H1 (cell line): Measurements from ENCODE around the gene ANXA4. TPM values are rescaled to one million over a fixed set of nuclear protein-coding genes. Genes with fewer than 3 reads are reported as not detected.

Experiments
- CTCF ChIA-PET: fragments of 300-600 bp; sonication (Branson Sonifier 250); formaldehyde crosslinking; loops from one replicate; lab custom pipeline; 2021; ENCODE audit not compliant: partially characterized antibody; lab: Charles Lee
- POLR2A ChIA-PET: fragments of 300-600 bp; sonication (Branson Sonifier 250); formaldehyde crosslinking; loops from one replicate; lab custom pipeline; 2021; ENCODE audit warnings: inconsistent platforms; ENCODE audit not compliant: partially characterized antibody; lab: Charles Lee
- DNase-seq, 2 experiments: peaks; one replicate each; pipeline versions ENCODE4 v3.0.0 to v3.0.0-alpha.2; 2010 to 2022; ENCODE audit warnings: low spot score in 2 of 2, low read depth in 1 of 2, mixed read lengths in 1 of 2
- FAIRE-seq: peaks from 2 replicates; lab custom pipeline; 2011; peaks lifted over from hg19 to GRCh38; lab: Jason Lieb, UNC
- H2AFZ ChIP-seq: 2 replicates; pipeline ENCODE4 v1.8.1; 2012; ENCODE audit warnings: low read length, inconsistent platforms
- H2AK5ac ChIP-seq: 2 replicates; pipeline ENCODE4 v1.6.1; 2013; ENCODE audit warnings: low read depth, low read length
- H2BK120ac ChIP-seq: replicated peaks from 2 replicates; pipeline ENCODE3; 2013; ENCODE audit warnings: low read depth, low read length, inconsistent platforms
- H2BK12ac ChIP-seq: 2 replicates; pipeline ENCODE4 v1.6.1; 2013; ENCODE audit warnings: low read depth, low read length
- H2BK15ac ChIP-seq: 2 replicates; pipeline ENCODE4 v1.6.1; 2013; ENCODE audit warnings: low read length
- H2BK20ac ChIP-seq: 2 replicates; pipeline ENCODE4 v1.6.1; 2013; ENCODE audit warnings: low read length
- H2BK5ac ChIP-seq: 2 replicates; pipeline ENCODE4 v1.6.1; 2013; ENCODE audit warnings: low read depth, low read length
- H3K14ac ChIP-seq: 2 replicates; pipeline ENCODE4 v1.6.1; 2013; ENCODE audit warnings: inconsistent platforms; ENCODE audit not compliant: insufficient read length
- H3K18ac ChIP-seq: 2 replicates; pipeline ENCODE4 v1.6.1; 2013; ENCODE audit warnings: low read length; ENCODE audit errors: extremely low read depth
- H3K23ac ChIP-seq: 2 replicates; pipeline ENCODE4 v1.6.1; 2013; ENCODE audit warnings: inconsistent platforms; ENCODE audit not compliant: insufficient read length
- H3K23me2 ChIP-seq: 2 replicates; pipeline ENCODE4 v1.6.1; 2013; ENCODE audit warnings: low read depth, low read length
- H3K27ac ChIP-seq: 2 replicates; pipeline ENCODE4 v1.6.1; 2011; ENCODE audit warnings: low read depth, low read length, inconsistent platforms
- H3K27me3 ChIP-seq, 4 experiments: replicated peaks in 1 of 4; 1 replicate in 1 of 4; 2 replicates in 3 of 4; pipeline versions ENCODE4 v1.6.1 to v1.8.1; 2011 to 2013; ENCODE audit warnings: low read length in 3 of 4, mild to moderate bottlenecking in 3 of 4, inconsistent platforms in 2 of 4, mixed read lengths in 2 of 4, moderate library complexity in 1 of 4; ENCODE audit not compliant: control insufficient read depth in 3 of 4, insufficient read depth in 3 of 4; ENCODE audit errors: extremely low read depth in 1 of 4
- H3K36me3 ChIP-seq, 4 experiments: 2 replicates each; pipeline versions ENCODE4 v1.6.1 to v1.8.1; 2011 to 2013; ENCODE audit warnings: mild to moderate bottlenecking in 4 of 4, low read length in 3 of 4, moderate library complexity in 2 of 4, control low read depth in 1 of 4, inconsistent platforms in 1 of 4; ENCODE audit not compliant: insufficient read depth in 4 of 4, control insufficient read depth in 2 of 4
- H3K4ac ChIP-seq: replicated peaks from 2 replicates; pipeline ENCODE3; 2013; ENCODE audit warnings: low read length, low read depth, mixed read lengths, inconsistent platforms; ENCODE audit not compliant: insufficient read length
- H3K4me1 ChIP-seq, 4 experiments: replicated peaks in 1 of 4; 1 replicate in 1 of 4; 2 replicates in 3 of 4; pipeline versions ENCODE4 v1.6.1 to v1.8.1; 2011 to 2013; ENCODE audit warnings: low read length in 3 of 4, inconsistent platforms in 2 of 4, mixed read lengths in 1 of 4; ENCODE audit not compliant: insufficient read depth in 4 of 4, control insufficient read depth in 3 of 4
- H3K4me2 ChIP-seq, 2 experiments: 2 replicates each; pipeline versions ENCODE4 v1.6.1 to v1.8.1; 2011 to 2013; ENCODE audit warnings: low read depth in 2 of 2, low read length in 2 of 2, control low read depth in 1 of 2, inconsistent platforms in 1 of 2, mild to moderate bottlenecking in 1 of 2; ENCODE audit not compliant: insufficient read depth in 1 of 2
- H3K4me3 ChIP-seq, 4 experiments: fragments of 200-600, 300-600 bp in 1 of 4; sonication (generic), shearing (Covaris generic), sonication (Bioruptor Twin) in 1 of 4; 2 replicates each; pipeline versions ENCODE4 v1.5.1 to v1.8.1; 2011 to 2016; ENCODE audit warnings: low read length in 4 of 4, low read depth in 3 of 4, control low read depth in 2 of 4, inconsistent platforms in 2 of 4, mild to moderate bottlenecking in 2 of 4, mixed read lengths in 1 of 4, moderate library complexity in 1 of 4; ENCODE audit not compliant: insufficient read depth in 2 of 4; ENCODE audit errors: extremely low read depth in 1 of 4
- H3K56ac ChIP-seq: replicated peaks from 2 replicates; pipeline ENCODE3; 2013; ENCODE audit warnings: low read depth, mild to moderate bottlenecking, mixed read lengths, low read length, inconsistent platforms; ENCODE audit not compliant: insufficient read length
- H3K79me1 ChIP-seq: 2 replicates; pipeline ENCODE4 v1.6.1; 2013; ENCODE audit warnings: low read depth, low read length, control low read depth
- H3K79me2 ChIP-seq, 2 experiments: 2 replicates each; pipeline versions ENCODE4 v1.6.1 to v1.8.1; 2012 to 2013; ENCODE audit warnings: low read length in 2 of 2, mild to moderate bottlenecking in 2 of 2, inconsistent platforms in 1 of 2; ENCODE audit not compliant: insufficient read depth in 2 of 2, control insufficient read depth in 1 of 2
- H3K9ac ChIP-seq, 4 experiments: replicated peaks in 1 of 4; 1 replicate in 1 of 4; 2 replicates in 3 of 4; pipeline versions ENCODE4 v1.6.1 to v1.8.1; 2011 to 2013; ENCODE audit warnings: low read depth in 3 of 4, low read length in 3 of 4, control low read depth in 2 of 4, mild to moderate bottlenecking in 2 of 4, moderate library complexity in 2 of 4, inconsistent platforms in 1 of 4; ENCODE audit errors: extremely low read depth in 1 of 4
- H3K9me3 ChIP-seq, 2 experiments: 2 replicates each; pipeline versions ENCODE4 v1.6.1 to v1.8.1; 2012 to 2013; ENCODE audit warnings: mild to moderate bottlenecking in 2 of 2, moderate library complexity in 2 of 2, control low read depth in 1 of 2, inconsistent platforms in 1 of 2, low read depth in 1 of 2, low read length in 1 of 2, mixed read lengths in 1 of 2; ENCODE audit not compliant: insufficient read depth in 2 of 2
- H4K20me1 ChIP-seq, 2 experiments: replicated peaks in 1 of 2; 2 replicates each; pipeline versions ENCODE3 to v1.8.1; 2011 to 2013; ENCODE audit warnings: inconsistent platforms in 2 of 2, low read length in 2 of 2, mild to moderate bottlenecking in 1 of 2; ENCODE audit not compliant: insufficient read depth in 2 of 2, control insufficient read depth in 1 of 2
- H4K5ac ChIP-seq: 2 replicates; pipeline ENCODE4 v1.6.1; 2013; ENCODE audit warnings: low read length, low read depth, mixed read lengths, inconsistent platforms; ENCODE audit not compliant: insufficient read length
- H4K8ac ChIP-seq: 2 replicates; pipeline ENCODE4 v1.8.0; 2013; ENCODE audit warnings: mild to moderate bottlenecking, moderate library complexity, low read length, inconsistent platforms; ENCODE audit not compliant: insufficient read depth; ENCODE audit errors: extremely low read depth
- H4K91ac ChIP-seq: replicated peaks from 2 replicates; pipeline ENCODE3; 2013; ENCODE audit warnings: low read length, mixed read lengths, inconsistent platforms; ENCODE audit not compliant: insufficient read length
- BCL11A ChIP-seq, 2 experiments: IDR thresholded peaks; one replicate each; pipeline ENCODE4 v1.6.1; 2011; ENCODE audit warnings: low read depth in 2 of 2, low read length in 2 of 2, mild to moderate bottlenecking in 2 of 2
- CHD1 ChIP-seq: IDR thresholded peaks from 2 replicates; pipeline ENCODE4 v1.6.1; 2012; ENCODE audit warnings: low read depth, low read length, improper control_type of control experiment
- EGR1 ChIP-seq: IDR thresholded peaks from 2 replicates; pipeline ENCODE4 v1.6.1; 2011; ENCODE audit warnings: low read depth, low read length, borderline replicate concordance
- GABPA ChIP-seq: IDR thresholded peaks from 2 replicates; pipeline ENCODE4 v1.6.1; 2011; ENCODE audit warnings: mild to moderate bottlenecking, low read length, moderate library complexity, borderline replicate concordance; ENCODE audit not compliant: insufficient read depth
- RBBP5 ChIP-seq: IDR thresholded peaks from 2 replicates; pipeline ENCODE4 v1.7.1; 2012; ENCODE audit warnings: low read depth, mild to moderate bottlenecking, inconsistent platforms, low read length, moderate library complexity, borderline replicate concordance
- RNF2 ChIP-seq: fragments of 200-900, 300-1000 bp; sonication (generic); IDR thresholded peaks from 2 replicates; pipeline ENCODE4 v1.7.1; 2016; ENCODE audit warnings: borderline replicate concordance, low read depth, mild to moderate bottlenecking, antibody characterized with exemption, low read length; ENCODE audit not compliant: poor library complexity, severe bottlenecking; ENCODE audit errors: missing control alignments
- SIRT6 ChIP-seq: IDR thresholded peaks from one replicate; pipeline ENCODE4 v1.7.1; 2012; ENCODE audit warnings: low read length, inconsistent platforms
- SP1 ChIP-seq: IDR thresholded peaks from 2 replicates; pipeline ENCODE4 v1.6.1; 2011; ENCODE audit warnings: low read depth, low read length
- TCF12 ChIP-seq: IDR thresholded peaks from 2 replicates; pipeline ENCODE4 v1.6.1; 2011; ENCODE audit warnings: low read depth, mild to moderate bottlenecking, low read length
- WGBS, 2 experiments: shearing (Covaris generic) in 1 of 2; methylation state at CpG; one replicate each; pipeline versions ENCODE4 v1.1.6 to v1.1.7; 2013 to 2015; ENCODE audit warnings: low lambda C conversion rate in 2 of 2, mixed read lengths in 2 of 2, inconsistent platforms in 1 of 2, low coverage in 1 of 2, missing lambda C conversion rate in 1 of 2; ENCODE audit not compliant: insufficient replicate concordance in 2 of 2, insufficient coverage in 1 of 2, insufficient read length in 1 of 2; ENCODE audit errors: extremely low coverage in 1 of 2, missing lambda C conversion rate in 1 of 2; 5-methylcytosine and 5-hydroxymethylcytosine counted together
- polyA plus RNA-seq, 7 experiments: library from polyadenylated mRNA; depleted of rRNA in 3 of 7; stranded (reverse) in 5 of 7; unstranded in 2 of 7; fragments of >200 nt in 5 of 7; fragments of 200-250 nt in 2 of 7; gene quantifications; 1 replicate in 5 of 7; 2 replicates in 1 of 7; 4 replicates in 1 of 7; pipeline versions ENCODE4 v1.2.1 to v1.2.3, GENCODE V29; 2011 to 2013; ENCODE audit warnings: missing spikeins in 2 of 7, mixed read lengths in 2 of 7
- total RNA-seq: library from RNA; stranded (reverse); fragmentation: NEBNext Ultra II Directional; extraction: Animal tissue kit (Norgen Biotek cat#: 25700); gene quantifications from 2 replicates; pipeline ENCODE4 v1.2.1, GENCODE V29; 2021

The ANXA4 gene
- total and polyA plus RNA-seq, 2 of the 8 experiments (the other 6 are each of a cell fraction or from before 2014, with no cell fraction given): 9.4 to 17.6 TPM

GRCh38 chr2:69836316-69836715 lies 94.4 kb downstream of the ANXA4 start:
- H3K27me3 ChIP-seq: no peaks in the 10 kb centered on the region
- POLR2A ChIA-PET: interaction anchor here (0.8 to 1.0 kb wide), 2 partner anchors 9 kb away, joined by 3 read pairs; no protein-coding TSS in a partner anchor
- H2BK120ac ChIP-seq: no peak overlapping the region
- no peak overlapping the region for H3K23ac ChIP-seq
- no peak overlapping the region for H2BK5ac ChIP-seq
- H3K23me2 ChIP-seq: no peaks in the 10 kb centered on the region
- H2BK15ac ChIP-seq: no peak overlapping the region
- peaks cover 2 to 59% of the 10 kb centered on the region in 2 experiments; a peak in 3 of 4 replicates for H3K79me2 ChIP-seq
- H3K79me1 ChIP-seq: peaks cover 5% of the 10 kb centered on the region; the same call in 1 of the 2 replicates
- H3K36me3 ChIP-seq: peaks cover 0 to 29% (median 10%) of the 10 kb centered on the region in 4 experiments; a peak in 6 of 8 replicates
- H3K9me3 ChIP-seq: no peaks in the 10 kb centered on the region
- H4K8ac ChIP-seq: no peak overlapping the region
- no peak overlapping the region for H2AK5ac ChIP-seq
- H3K18ac ChIP-seq: no peak overlapping the region
- WGBS, 2 experiments: 85% methylated on average over 5 of the region's 5 CpGs; no CpG with 5 or more reads in 1 of the 2 experiments
- H4K5ac ChIP-seq: no peak overlapping the region
- no peak overlapping the region for H2BK12ac ChIP-seq
- peak overlapping the region in 1 of 4 experiments; percentile 34; a peak in 1 of 7 replicates for H3K9ac ChIP-seq
- DNase-seq (no peak), FAIRE-seq (no peak)
- H3K4ac ChIP-seq: no peak overlapping the region
- H3K4me2 ChIP-seq: no peak overlapping the region
- H3K4me1 ChIP-seq: no peaks in the 10 kb centered on the region
- no peak overlapping the region for H3K14ac ChIP-seq
- no peak overlapping the region for H2AFZ ChIP-seq
- TF ChIP-seq RNF2 (no peak), TCF12 (no peak), RBBP5 (no peak), EGR1 (no peak), BCL11A (IDR thresholded peaks at IDR 0.05; ENCODE audit: low read depth in 2 of 2, low read length in 2 of 2) (no peak), CHD1 (no peak), SIRT6 (no peak), GABPA (no peak), SP1 (no peak)
- no peak overlapping the region for H3K56ac ChIP-seq
- no peak overlapping the region for H2BK20ac ChIP-seq
- H3K4me3 ChIP-seq: no peak overlapping the region
- no peak overlapping the region for H4K91ac ChIP-seq
- no peak overlapping the region for H3K27ac ChIP-seq
- peaks cover 2% of the 10 kb centered on the region in 2 experiments for H4K20me1 ChIP-seq
- CTCF ChIA-PET: interaction anchor here (1.2 to 1.4 kb wide), 3 partner anchors 20 to 111 kb away, joined by 3 read pairs; no protein-coding TSS in a partner anchor
